Cardiac muscle cell (in vitro differentiated cells and primary cell): ENCODE data around the gene RSPH6A. TPM values are rescaled to one million over a fixed set of nuclear protein-coding genes. Genes with fewer than 3 reads are reported as not detected.
A peak's percentile ranks its signal among the peaks of the same experiment; 100 is the strongest.

Experiments
- DNase-seq, 2 donors: peaks; one replicate each; pipeline versions ENCODE4 v3.0.0 to v3.0.0-alpha.2; 2010 to 2017; ENCODE audit warnings: low read depth in 1 of 2, low spot score in 1 of 2
- H3K27ac ChIP-seq: fragments of 200-600 bp; sonication (generic); 2 replicates; pipeline ENCODE4 v1.5.1; 2016
- H3K27me3 ChIP-seq: fragments of 200-600 bp; sonication (generic); 2 replicates; pipeline ENCODE4 v1.6.0; 2016; ENCODE audit warnings: control low read depth
- H3K36me3 ChIP-seq: fragments of 200-600 bp; sonication (generic); 2 replicates; pipeline ENCODE4 v1.5.1; 2016; ENCODE audit warnings: control low read depth
- H3K4me1 ChIP-seq: fragments of 200-600 bp; sonication (generic); 2 replicates; pipeline ENCODE4 v1.8.1; 2017; ENCODE audit warnings: low read depth, mild to moderate bottlenecking, mixed run types
- H3K4me3 ChIP-seq: fragments of 200-600 bp; sonication (generic); 2 replicates; pipeline ENCODE4 v1.5.1; 2016; ENCODE audit warnings: mild to moderate bottlenecking
- H3K9me3 ChIP-seq: fragments of 200-600 bp; sonication (generic); 2 replicates; pipeline ENCODE4 v1.5.1; 2017; ENCODE audit warnings: low read depth, mild to moderate bottlenecking, control low read depth
- CTCF ChIP-seq: IDR thresholded peaks from 2 replicates; pipeline ENCODE4 v1.5.1; 2012; ENCODE audit warnings: low read depth, mild to moderate bottlenecking, low read length
- polyA plus RNA-seq: library from polyadenylated mRNA; unstranded; fragments of >200 nt; fragmentation: Nextera tagmentation; extraction: Ambion mirVana; gene quantifications from 2 replicates; pipeline ENCODE4 v1.2.1, GENCODE V29; 2016
- total RNA-seq: library from RNA; depleted of rRNA; stranded (reverse); fragments of >200 nt; gene quantifications from 2 replicates; pipeline ENCODE4 v1.2.3, GENCODE V29; 2016

RSPH6A gene
- total and polyA plus RNA-seq, 2 experiments from 2014 or later = 0.27 to 0.45 TPM

- Histone ChIP-seq H3K27me3 (no peaks in the 10 kb centered on the region), H3K9me3 (no peaks in the 10 kb centered on the region), H3K27ac (no peak overlapping the region), H3K4me1 (peaks cover 10% of the 10 kb centered on the region), H3K4me3 (peak overlapping the region; percentile 98), H3K36me3 (peaks cover 20% of the 10 kb centered on the region)
- no peak for DNase-seq
- no peak for TF ChIP-seq CTCF
These were observed 24.2 kb downstream of the RSPH6A start for GRCh38 chr19:45790942-45791341.

- Histone ChIP-seq H3K27ac (no peak overlapping the region), H3K9me3 (no peaks in the 10 kb centered on the region), H3K27me3 (no peaks in the 10 kb centered on the region), H3K4me1 (peaks cover 15% of the 10 kb centered on the region), H3K36me3 (peaks cover 26% of the 10 kb centered on the region), H3K4me3 (no peak overlapping the region)
- no peak for TF ChIP-seq CTCF
- no peak for DNase-seq
These were observed 25.9 kb downstream of the RSPH6A start for GRCh38 chr19:45789035-45789786.

- Histone ChIP-seq H3K36me3 (peaks cover 26% of the 10 kb centered on the region), H3K27me3 (no peaks in the 10 kb centered on the region)
- DNase-seq = no peak
These were observed 28.6 kb downstream of the RSPH6A start for GRCh38 chr19:45786533-45786894.

DNA sequence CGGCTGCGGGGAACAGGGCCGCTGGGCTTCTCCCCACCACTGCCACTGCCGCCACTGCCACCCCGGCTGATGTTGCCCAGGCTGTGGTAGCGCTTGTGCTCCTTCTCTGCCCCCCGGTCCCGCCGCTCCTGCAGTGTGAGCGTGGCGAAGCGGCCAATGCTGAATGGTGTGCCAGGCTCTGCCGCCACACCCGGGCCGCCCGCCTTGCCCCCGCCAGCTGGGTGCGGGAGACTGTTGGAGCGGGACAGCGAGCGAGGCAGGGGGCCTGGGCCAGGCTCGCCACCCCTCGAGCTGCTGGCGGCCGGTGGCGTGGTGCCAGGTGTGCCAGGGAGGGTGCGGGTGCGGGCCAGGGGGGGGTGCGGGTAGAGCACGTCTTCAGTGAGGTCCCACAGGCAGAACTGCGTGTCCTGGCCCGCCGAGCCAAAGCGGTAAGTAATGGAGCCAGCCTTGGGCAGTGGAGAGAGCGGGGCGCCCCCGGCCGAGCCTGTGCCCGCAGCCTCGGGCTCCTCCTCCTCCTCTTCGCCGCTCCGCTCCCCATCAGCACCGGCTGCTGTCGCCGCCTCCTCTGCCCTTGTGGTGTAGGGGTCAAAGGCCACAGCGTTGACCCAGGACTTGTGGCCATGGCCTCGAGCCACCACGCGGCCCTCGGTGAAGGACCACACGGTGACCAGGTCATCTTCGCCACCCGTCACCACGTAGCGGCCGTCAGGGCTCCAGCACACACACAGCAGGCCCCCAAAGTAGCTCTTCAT lies 29.2 kb downstream of the RSPH6A start:
- TF ChIP-seq CTCF = no peak
- no peak overlapping the region for H3K27ac ChIP-seq
- no peaks in the 10 kb centered on the region for H3K9me3 ChIP-seq
- H3K4me1 ChIP-seq = peaks cover 36% of the 10 kb centered on the region
- H3K27me3 ChIP-seq = no peaks in the 10 kb centered on the region
- no peak for DNase-seq
- H3K4me3 ChIP-seq = no peak overlapping the region
- peaks cover 26% of the 10 kb centered on the region for H3K36me3 ChIP-seq

More at GRCh38 chr19:45786533-45786894, 28.6 kb downstream of the RSPH6A start:
- TF ChIP-seq CTCF = no peak
- peaks cover 34% of the 10 kb centered on the region for H3K4me1 ChIP-seq
- no peak overlapping the region for H3K27ac ChIP-seq
- H3K4me3 ChIP-seq = no peak overlapping the region
- H3K9me3 ChIP-seq = no peaks in the 10 kb centered on the region

GRCh38 chr19:45785097-45785496 lies 30.0 kb downstream of the RSPH6A start:
- peaks cover 26% of the 10 kb centered on the region for H3K36me3 ChIP-seq
- H3K27ac ChIP-seq = peak overlapping the region; percentile 97
- no peak for TF ChIP-seq CTCF
- no peaks in the 10 kb centered on the region for H3K9me3 ChIP-seq
- no peak overlapping the region for H3K4me3 ChIP-seq
- peaks cover 43% of the 10 kb centered on the region for H3K4me1 ChIP-seq
- no peak for DNase-seq
- H3K27me3 ChIP-seq = no peaks in the 10 kb centered on the region
